GM12878 (cell line): ENCODE results near the gene FAM124B.

Experiments used
- CEBPB ChIP-seq, 2 experiments: fragments of 150-350 bp in 1 of 2; IDR thresholded peaks; 2 replicates each; pipeline ENCODE4 v1.6.1; 2012 to 2014; ENCODE audit warnings: low read depth in 2 of 2, low read length in 2 of 2, borderline replicate concordance in 1 of 2, inconsistent platforms in 1 of 2
- TF ChIP-seq, protein P1 (sequence below): fragments of 450-650 bp; IDR thresholded peaks from 2 replicates; pipeline ENCODE4 v1.6.1; 2017; ENCODE audit warnings: mild to moderate bottlenecking, moderate library complexity

DNA sequence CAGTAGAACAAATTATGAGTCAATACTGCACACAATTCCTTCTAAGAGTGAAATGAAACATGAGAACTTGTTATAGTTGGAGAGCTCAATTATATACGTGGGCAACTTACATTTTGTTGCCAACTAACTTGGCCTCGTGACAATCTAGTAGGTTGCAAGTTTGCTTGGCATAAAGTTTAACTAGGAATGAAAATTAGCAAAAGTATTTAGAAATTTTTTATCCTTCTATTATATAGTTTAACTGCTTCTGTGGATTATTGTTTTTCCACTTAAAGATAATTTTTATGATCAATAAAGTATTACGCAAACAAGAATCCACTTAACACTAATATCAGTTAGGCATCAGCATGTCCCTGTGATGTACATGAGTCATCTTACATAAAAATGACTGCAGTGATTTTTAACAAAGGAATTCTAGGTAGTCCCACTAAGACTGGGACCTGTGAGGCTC is 41.1 kb downstream of the FAM124B start:
- no peak for TF ChIP-seq CEBPB (IDR thresholded peaks at IDR 0.05; ENCODE audit: borderline replicate concordance in 1 of 2, low read depth in 2 of 2, low read length in 2 of 2)
- TF ChIP-seq, protein P1, sequence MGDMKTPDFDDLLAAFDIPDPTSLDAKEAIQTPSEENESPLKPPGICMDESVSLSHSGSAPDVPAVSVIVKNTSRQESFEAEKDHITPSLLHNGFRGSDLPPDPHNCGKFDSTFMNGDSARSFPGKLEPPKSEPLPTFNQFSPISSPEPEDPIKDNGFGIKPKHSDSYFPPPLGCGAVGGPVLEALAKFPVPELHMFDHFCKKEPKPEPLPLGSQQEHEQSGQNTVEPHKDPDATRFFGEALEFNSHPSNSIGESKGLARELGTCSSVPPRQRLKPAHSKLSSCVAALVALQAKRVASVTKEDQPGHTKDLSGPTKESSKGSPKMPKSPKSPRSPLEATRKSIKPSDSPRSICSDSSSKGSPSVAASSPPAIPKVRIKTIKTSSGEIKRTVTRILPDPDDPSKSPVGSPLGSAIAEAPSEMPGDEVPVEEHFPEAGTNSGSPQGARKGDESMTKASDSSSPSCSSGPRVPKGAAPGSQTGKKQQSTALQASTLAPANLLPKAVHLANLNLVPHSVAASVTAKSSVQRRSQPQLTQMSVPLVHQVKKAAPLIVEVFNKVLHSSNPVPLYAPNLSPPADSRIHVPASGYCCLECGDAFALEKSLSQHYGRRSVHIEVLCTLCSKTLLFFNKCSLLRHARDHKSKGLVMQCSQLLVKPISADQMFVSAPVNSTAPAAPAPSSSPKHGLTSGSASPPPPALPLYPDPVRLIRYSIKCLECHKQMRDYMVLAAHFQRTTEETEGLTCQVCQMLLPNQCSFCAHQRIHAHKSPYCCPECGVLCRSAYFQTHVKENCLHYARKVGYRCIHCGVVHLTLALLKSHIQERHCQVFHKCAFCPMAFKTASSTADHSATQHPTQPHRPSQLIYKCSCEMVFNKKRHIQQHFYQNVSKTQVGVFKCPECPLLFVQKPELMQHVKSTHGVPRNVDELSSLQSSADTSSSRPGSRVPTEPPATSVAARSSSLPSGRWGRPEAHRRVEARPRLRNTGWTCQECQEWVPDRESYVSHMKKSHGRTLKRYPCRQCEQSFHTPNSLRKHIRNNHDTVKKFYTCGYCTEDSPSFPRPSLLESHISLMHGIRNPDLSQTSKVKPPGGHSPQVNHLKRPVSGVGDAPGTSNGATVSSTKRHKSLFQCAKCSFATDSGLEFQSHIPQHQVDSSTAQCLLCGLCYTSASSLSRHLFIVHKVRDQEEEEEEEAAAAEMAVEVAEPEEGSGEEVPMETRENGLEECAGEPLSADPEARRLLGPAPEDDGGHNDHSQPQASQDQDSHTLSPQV = no peak
